ENCODE data around the gene HSD17B1.
"Not testable (repeated sequence)": the region's sequence is repeated elsewhere in the genome, so short reads cannot be mapped to it uniquely, and the experiment has no call there.

The HSD17B1 gene

GRCh38 chr17:42552736-42553135 is at the start of gene HSD17B1:
Gene HSD17B1 (plus strand): TSS chr17:42552923. CDS start chr17:42552934, 11 bp downstream.
- Mint-ChIP-seq H3K4me1 (peaks cover 26% of the 10 kb centered on the region), H3K27ac (peak within 1 kb of the TSS in 2 of 3 experiments; percentile 61 to 96), H3K4me3 (peak within 1 kb of the TSS; percentile 94 to 97 (median 96))
- H3K9me3 Mint-ChIP-seq; H3K36me3 Mint-ChIP-seq (ENCODE audit: low read depth); H3K27me3 Mint-ChIP-seq (ENCODE audit: low read depth): not testable (repeated sequence)

GRCh38 chr17:42502926-42503325 is 49.8 kb upstream of the HSD17B1 start:
- Mint-ChIP-seq H3K27ac (no peak overlapping the region), H3K4me3 (no peak overlapping the region), H3K9me3 (no peaks in the 10 kb centered on the region), H3K4me1 (peaks cover 8% of the 10 kb centered on the region), H3K36me3 (ENCODE audit: low read depth) (peaks cover 38% of the 10 kb centered on the region), H3K27me3 (ENCODE audit: low read depth) (peaks cover 4% of the 10 kb centered on the region)
- TF ChIP-seq CTCF (IDR thresholded peaks at IDR 0.05; ENCODE audit: unreplicated experiment in 3 of 3): no peak

GRCh38 chr17:42507671-42508070 is 45.1 kb upstream of the HSD17B1 start:
- no peaks in the 10 kb centered on the region for H3K9me3 Mint-ChIP-seq
- TF ChIP-seq CTCF (IDR thresholded peaks at IDR 0.05; ENCODE audit: unreplicated experiment in 3 of 3): no peak
- H3K4me3 Mint-ChIP-seq: no peak overlapping the region
- H3K27ac Mint-ChIP-seq: no peak overlapping the region
- H3K4me1 Mint-ChIP-seq: peaks cover 11% of the 10 kb centered on the region
- peaks cover 40% of the 10 kb centered on the region for H3K36me3 Mint-ChIP-seq (ENCODE audit: low read depth)
- peaks cover 4% of the 10 kb centered on the region for H3K27me3 Mint-ChIP-seq (ENCODE audit: low read depth)

GRCh38 chr17:42508426-42509165 is 44.1 kb upstream of the HSD17B1 start:
- Mint-ChIP-seq H3K4me1 (peaks cover 11% of the 10 kb centered on the region), H3K27me3 (ENCODE audit: low read depth) (peaks cover 3% of the 10 kb centered on the region), H3K9me3 (no peaks in the 10 kb centered on the region), H3K36me3 (ENCODE audit: low read depth) (peaks cover 33% of the 10 kb centered on the region), H3K27ac (peak overlapping the region in 1 of 3 experiments; percentile 31), H3K4me3 (no peak overlapping the region)
- TF ChIP-seq CTCF (IDR thresholded peaks at IDR 0.05; ENCODE audit: unreplicated experiment in 3 of 3): no peak

GRCh38 chr17:42509409-42509808 is 43.3 kb upstream of the HSD17B1 start:
- Mint-ChIP-seq H3K4me3 (no peak overlapping the region), H3K27ac (no peak overlapping the region), H3K36me3 (ENCODE audit: low read depth) (peaks cover 30% of the 10 kb centered on the region), H3K9me3 (no peaks in the 10 kb centered on the region), H3K27me3 (ENCODE audit: low read depth) (peaks cover 3% of the 10 kb centered on the region), H3K4me1 (peaks cover 11% of the 10 kb centered on the region)
- no peak for TF ChIP-seq CTCF (IDR thresholded peaks at IDR 0.05; ENCODE audit: unreplicated experiment in 3 of 3)

- Mint-ChIP-seq H3K27me3 (ENCODE audit: low read depth) (peaks cover 3% of the 10 kb centered on the region), H3K36me3 (ENCODE audit: low read depth) (peaks cover 32% of the 10 kb centered on the region), H3K4me1 (peaks cover 15% of the 10 kb centered on the region), H3K27ac (no peak overlapping the region), H3K4me3 (no peak overlapping the region), H3K9me3 (no peaks in the 10 kb centered on the region)
- TF ChIP-seq CTCF (IDR thresholded peaks at IDR 0.05; ENCODE audit: unreplicated experiment in 3 of 3): no peak
Measured at GRCh38 chr17:42509841-42510240, 42.9 kb upstream of the HSD17B1 start.

Measured in nephron (organoid).